Activated B cell treated with CpG ODN at 0.5 μM for 24 hours (primary cell): Measurements from ENCODE around the gene PIK3R2. TPM values are rescaled to one million over a fixed set of nuclear protein-coding genes. Genes with fewer than 3 reads are reported as not detected.

Source experiments
- ATAC-seq: fragments of 200-7000 bp; cut with Tn5 transposase; one replicate; pipeline ENCODE4 v1.10.0; 2021; ENCODE audit warnings: low read depth, mild to moderate bottlenecking, moderate library complexity
- CTCF ChIA-PET: fragments of 350-600 bp; sonication (Branson Sonifier 250); formaldehyde crosslinking; loops from one replicate; lab custom pipeline; 2021; ENCODE audit warnings: antibody characterized with exemption; lab: Charles Lee
- POLR2A ChIA-PET: fragments of 350-600 bp; sonication (Branson Sonifier 250); formaldehyde crosslinking; loops from one replicate; lab custom pipeline; 2021; ENCODE audit warnings: antibody characterized with exemption; lab: Charles Lee
- DNase-seq: peaks from one replicate; pipeline ENCODE4 v3.0.0; 2022
- H3K27ac Mint-ChIP-seq: one replicate; pipeline ENCODE4 v1.8.0; 2020; ENCODE audit warnings: mixed read lengths
- H3K27me3 Mint-ChIP-seq: one replicate; pipeline ENCODE4 v1.8.0; 2021; ENCODE audit warnings: mixed read lengths
- H3K36me3 Mint-ChIP-seq: one replicate; pipeline ENCODE4 v1.8.0; 2021; ENCODE audit warnings: low read depth, mixed read lengths
- H3K4me1 Mint-ChIP-seq: one replicate; pipeline ENCODE4 v1.8.0; 2021; ENCODE audit warnings: mixed read lengths
- H3K4me3 Mint-ChIP-seq: one replicate; pipeline ENCODE4 v1.8.0; 2020; ENCODE audit warnings: mild to moderate bottlenecking, mixed read lengths
- H3K9me3 Mint-ChIP-seq: one replicate; pipeline ENCODE4 v1.8.0; 2020; ENCODE audit warnings: mixed read lengths
- CTCF ChIP-seq: fragments of 200-600 bp; IDR thresholded peaks from one replicate; pipeline ENCODE4 v1.8.0; 2022; ENCODE audit warnings: antibody characterized with exemption, mild to moderate bottlenecking
- intact Hi-C: fragments of 100-400 bp; cut with micrococcal nuclease; formaldehyde crosslinking; loops from one replicate; pipeline ENCODE4 v1.15.1; 2024
- total RNA-seq: library from RNA; stranded (reverse); gene quantifications from 2 replicates; pipeline ENCODE4 v1.2.3, GENCODE V29; 2022

Gene PIK3R2
- total RNA-seq, 1 donor from 2014 or later, result 12.7 TPM

GRCh38 chr19:18119013-18119716, 33.8 kb upstream of the PIK3R2 start:
- H3K27ac Mint-ChIP-seq, result peak overlapping the region; percentile 70
- no peak for DNase-seq
- POLR2A ChIA-PET, result interaction anchor here (0.5 to 2.7 kb wide), 13 partner anchors 9 to 423 kb away, joined by 3 to 19 read pairs (median 4); partner anchors contain the start of genes ARRDC2, JUND, MAST3 and PIK3R2
- peaks cover 45% of the 10 kb centered on the region for H3K36me3 Mint-ChIP-seq
- peaks cover 35% of the 10 kb centered on the region for H3K4me1 Mint-ChIP-seq
- CTCF ChIA-PET, result no interaction called here
- peak; percentile 11 for ATAC-seq
- no peaks in the 10 kb centered on the region for H3K27me3 Mint-ChIP-seq
- TF ChIP-seq CTCF, result no peak
- intact Hi-C loops, result no loop called here
- H3K9me3 Mint-ChIP-seq, result no peaks in the 10 kb centered on the region
- peak overlapping the region; percentile 75 for H3K4me3 Mint-ChIP-seq

- ChIA-PET POLR2A (interaction anchor here (0.5 to 2.7 kb wide), 11 partner anchors 10 to 162 kb away, joined by 3 to 19 read pairs (median 4); partner anchors contain the start of genes ARRDC2, JUND, MAST3 and PIK3R2), CTCF (no interaction called here)
- no peak for TF ChIP-seq CTCF
- no peak for DNase-seq
- Mint-ChIP-seq H3K36me3 (peaks cover 45% of the 10 kb centered on the region), H3K9me3 (no peaks in the 10 kb centered on the region), H3K4me1 (peaks cover 35% of the 10 kb centered on the region), H3K27ac (peak overlapping the region; percentile 70), H3K4me3 (peak overlapping the region; percentile 75), H3K27me3 (no peaks in the 10 kb centered on the region)
- intact Hi-C loops, result no loop called here
- ATAC-seq, result no peak
These were observed 33.3 kb upstream of the PIK3R2 start for GRCh38 chr19:18119717-18120105.

GRCh38 chr19:18120127-18120526, 32.8 kb upstream of the PIK3R2 start:
- ChIA-PET POLR2A (interaction anchor here (0.5 to 1.8 kb wide), 4 partner anchors 11 to 112 kb away, joined by 3 to 10 read pairs (median 4); partner anchors contain the start of genes ARRDC2 and PIK3R2), CTCF (no interaction called here)
- H3K4me3 Mint-ChIP-seq, result peak overlapping the region; percentile 75
- no peaks in the 10 kb centered on the region for H3K9me3 Mint-ChIP-seq
- no peaks in the 10 kb centered on the region for H3K27me3 Mint-ChIP-seq
- TF ChIP-seq CTCF, result no peak
- peaks cover 43% of the 10 kb centered on the region for H3K36me3 Mint-ChIP-seq
- peaks cover 35% of the 10 kb centered on the region for H3K4me1 Mint-ChIP-seq
- intact Hi-C loops, result no loop called here
- H3K27ac Mint-ChIP-seq, result peak overlapping the region; percentile 70
- ATAC-seq, result no peak
- no peak for DNase-seq

- Mint-ChIP-seq H3K4me3 (no peak overlapping the region), H3K27me3 (no peaks in the 10 kb centered on the region), H3K27ac (no peak overlapping the region), H3K36me3 (peaks cover 45% of the 10 kb centered on the region), H3K9me3 (no peaks in the 10 kb centered on the region), H3K4me1 (peaks cover 35% of the 10 kb centered on the region)
- ChIA-PET POLR2A (no interaction called here), CTCF (no interaction called here)
- intact Hi-C loops, result no loop called here
- TF ChIP-seq CTCF, result no peak
- DNase-seq (no peak), ATAC-seq (no peak)
These were observed 31.8 kb upstream of the PIK3R2 start for GRCh38 chr19:18121166-18121565.

- no peak for TF ChIP-seq CTCF
- peaks cover 50% of the 10 kb centered on the region for H3K36me3 Mint-ChIP-seq
- POLR2A ChIA-PET, result interaction anchor here (0.6 kb wide), 1 partner anchor 11 kb away, joined by 4 read pairs; no protein-coding TSS in a partner anchor
- DNase-seq (no peak), ATAC-seq (no peak)
- H3K9me3 Mint-ChIP-seq, result no peaks in the 10 kb centered on the region
- no peaks in the 10 kb centered on the region for H3K27me3 Mint-ChIP-seq
- H3K4me1 Mint-ChIP-seq, result peaks cover 29% of the 10 kb centered on the region
- no peak overlapping the region for H3K4me3 Mint-ChIP-seq
- intact Hi-C loops, result no loop called here
- CTCF ChIA-PET, result no interaction called here
- no peak overlapping the region for H3K27ac Mint-ChIP-seq
These were observed 30.5 kb upstream of the PIK3R2 start for GRCh38 chr19:18122424-18122823.
